ENCODE data around the gene STK24. TPM values are rescaled to one million over a fixed set of nuclear protein-coding genes. Genes with fewer than 3 reads are reported as not detected.

STK24 gene
- total RNA-seq, 6 experiments from 2014 or later = 72.2 to 89.8 (median 80.5) TPM

GRCh38 chr13:98535501-98536354, 41.2 kb downstream of the STK24 start:
- H3K36me3 Mint-ChIP-seq (ENCODE audit: low read depth) = peaks cover 9% of the 10 kb centered on the region; the same call in 1 of the 2 replicates
- H3K27ac Mint-ChIP-seq = peak overlapping the region; percentile 42; the same call in 1 of the 2 replicates
- H3K4me1 Mint-ChIP-seq (ENCODE audit: low read depth) = peaks cover 67% of the 10 kb centered on the region

GRCh38 chr13:98534821-98535220, 42.1 kb downstream of the STK24 start:
- Mint-ChIP-seq H3K36me3 (ENCODE audit: low read depth) (peaks cover 9% of the 10 kb centered on the region; the same call in 1 of the 2 replicates), H3K4me3 (no peak overlapping the region), H3K27ac (no peak overlapping the region; the same call in 1 of the 2 replicates), H3K27me3 (ENCODE audit: insufficient read depth) (no peaks in the 10 kb centered on the region; the same call in 1 of the 2 replicates), H3K4me1 (ENCODE audit: low read depth) (peaks cover 64% of the 10 kb centered on the region), H3K9me3 (no peaks in the 10 kb centered on the region)
- no peak for DNase-seq
- TF ChIP-seq CTCF (IDR thresholded peaks at IDR 0.05) = no peak

More at GRCh38 chr13:98535501-98536354, 41.2 kb downstream of the STK24 start:
- Mint-ChIP-seq H3K9me3 (no peaks in the 10 kb centered on the region), H3K27me3 (ENCODE audit: insufficient read depth) (no peaks in the 10 kb centered on the region; the same call in 1 of the 2 replicates), H3K4me3 (no peak overlapping the region)
- no peak for DNase-seq
- no peak for TF ChIP-seq CTCF (IDR thresholded peaks at IDR 0.05)

GRCh38 chr13:98533912-98534311, 43.0 kb downstream of the STK24 start:
- Mint-ChIP-seq H3K27me3 (ENCODE audit: insufficient read depth) (no peaks in the 10 kb centered on the region; the same call in 1 of the 2 replicates), H3K27ac (no peak overlapping the region), H3K36me3 (ENCODE audit: low read depth) (peaks cover 6% of the 10 kb centered on the region)

GRCh38 chr13:98532254-98532653, 44.7 kb downstream of the STK24 start:
- H3K27me3 Mint-ChIP-seq (ENCODE audit: insufficient read depth) = no peaks in the 10 kb centered on the region; the same call in 1 of the 2 replicates
- TF ChIP-seq CTCF (IDR thresholded peaks at IDR 0.05) = no peak
- no peak overlapping the region for H3K4me3 Mint-ChIP-seq
- no peaks in the 10 kb centered on the region; the same call in 1 of the 2 replicates for H3K36me3 Mint-ChIP-seq (ENCODE audit: low read depth)
- no peaks in the 10 kb centered on the region for H3K9me3 Mint-ChIP-seq
- DNase-seq = no peak
- peaks cover 65% of the 10 kb centered on the region for H3K4me1 Mint-ChIP-seq (ENCODE audit: low read depth)
- H3K27ac Mint-ChIP-seq = no peak overlapping the region

More at GRCh38 chr13:98533912-98534311, 43.0 kb downstream of the STK24 start:
- Mint-ChIP-seq H3K4me3 (no peak overlapping the region), H3K9me3 (no peaks in the 10 kb centered on the region), H3K4me1 (ENCODE audit: low read depth) (peaks cover 64% of the 10 kb centered on the region)
- no peak for TF ChIP-seq CTCF (IDR thresholded peaks at IDR 0.05)
- no peak for DNase-seq

GRCh38 chr13:98530217-98530616, 46.7 kb downstream of the STK24 start:
- Mint-ChIP-seq H3K4me3 (no peak overlapping the region), H3K27ac (no peak overlapping the region), H3K9me3 (no peaks in the 10 kb centered on the region), H3K36me3 (ENCODE audit: low read depth) (no peaks in the 10 kb centered on the region; the same call in 1 of the 2 replicates), H3K27me3 (ENCODE audit: insufficient read depth) (no peaks in the 10 kb centered on the region), H3K4me1 (ENCODE audit: low read depth) (peaks cover 59% of the 10 kb centered on the region)
- no peak for DNase-seq
- TF ChIP-seq CTCF (IDR thresholded peaks at IDR 0.05) = no peak
